ENCODE measurements around the gene PIP5K1C. TPM values are rescaled to one million over a fixed set of nuclear protein-coding genes. Genes with fewer than 3 reads are reported as not detected.

PIP5K1C gene
- total and polyA plus RNA-seq, 9 of the 15 experiments (the other 6 are each of a cell fraction or from before 2014, with no cell fraction given): 0.38 to 22.1 (median 4.1) TPM

- Histone ChIP-seq H3K4me1 (replicated peaks in 1 of 2; ENCODE audit: control insufficient read depth in 2 of 2, insufficient read depth in 2 of 2, low read length in 2 of 2) (peaks cover 0 to 44% of the 10 kb centered on the region in 2 experiments; a peak in 3 of 5 replicates), H3K27me3 (ENCODE audit: control insufficient read depth in 2 of 2, insufficient read depth in 2 of 2, low read length in 2 of 2) (no peaks in the 10 kb centered on the region), H3K36me3 (ENCODE audit: control insufficient read depth, insufficient read depth, low read length) (peaks cover 27% of the 10 kb centered on the region; the same call in 1 of the 3 replicates), H3K27ac (ENCODE audit: extremely low read depth, low read depth, low read length) (no peak overlapping the region), H3K4me3 (no peak overlapping the region), H3K9me3 (replicated peaks; ENCODE audit: control insufficient read depth, insufficient read depth, low read depth, low read length) (no peaks in the 10 kb centered on the region), H4K20me1 (replicated peaks; ENCODE audit: control insufficient read depth, insufficient read depth, low read length) (peaks cover 7% of the 10 kb centered on the region; the same call in 1 of the 2 replicates), H3K4me2 (ENCODE audit: insufficient read depth, low read length) (no peak overlapping the region), H2AFZ (ENCODE audit: low read depth, low read length) (no peak overlapping the region), H3K9ac (ENCODE audit: insufficient read depth in 1 of 2, low read depth in 2 of 2, low read length in 2 of 2) (no peak overlapping the region), H3K79me2 (ENCODE audit: control insufficient read depth, insufficient read depth, low read length) (no peaks in the 10 kb centered on the region), H3K9me1 (ENCODE audit: control insufficient read depth, insufficient read depth, low read length) (no peaks in the 10 kb centered on the region)
- intact Hi-C loops (cut with micrococcal nuclease) (no loop called here), in situ Hi-C loops (cut with MboI) (no loop called here)
- ATAC-seq: no peak
- TF ChIP-seq PKNOX1 (IDR thresholded peaks at IDR 0.05) (peak; percentile 55; the same call in 1 of the 2 replicates), RFX1 (IDR thresholded peaks at IDR 0.05) (no peak), CBFA2T2 (conservative IDR thresholded peaks at IDR 0.05) (no peak), ZBTB33 (CRISPR knock-in tag; IDR thresholded peaks at IDR 0.05) (peak; percentile 93)
- FAIRE-seq: no peak
- ChIA-PET POLR2A (interaction anchor here (0.7 to 1.2 kb wide), 2 partner anchors 14 to 684 kb away, joined by 3 read pairs; no protein-coding TSS in a partner anchor), CTCF (ENCODE audit: low intra/inter-chr PET ratio) (no interaction called here)
- no peak for DNase-seq (ENCODE audit: extremely low read depth in 1 of 4, low spot score in 3 of 4)
- BruUV-seq (replicated peaks): no TSS peak
- WGBS (ENCODE audit: insufficient coverage, low coverage, missing lambda C conversion rate): 89% methylated on average over 19 of the region's 23 CpGs
Observed at GRCh38 chr19:3646336-3647092, 53.8 kb downstream of the PIP5K1C start.
